Measurements from ENCODE around the gene LRMDA.

LRMDA gene

DNA sequence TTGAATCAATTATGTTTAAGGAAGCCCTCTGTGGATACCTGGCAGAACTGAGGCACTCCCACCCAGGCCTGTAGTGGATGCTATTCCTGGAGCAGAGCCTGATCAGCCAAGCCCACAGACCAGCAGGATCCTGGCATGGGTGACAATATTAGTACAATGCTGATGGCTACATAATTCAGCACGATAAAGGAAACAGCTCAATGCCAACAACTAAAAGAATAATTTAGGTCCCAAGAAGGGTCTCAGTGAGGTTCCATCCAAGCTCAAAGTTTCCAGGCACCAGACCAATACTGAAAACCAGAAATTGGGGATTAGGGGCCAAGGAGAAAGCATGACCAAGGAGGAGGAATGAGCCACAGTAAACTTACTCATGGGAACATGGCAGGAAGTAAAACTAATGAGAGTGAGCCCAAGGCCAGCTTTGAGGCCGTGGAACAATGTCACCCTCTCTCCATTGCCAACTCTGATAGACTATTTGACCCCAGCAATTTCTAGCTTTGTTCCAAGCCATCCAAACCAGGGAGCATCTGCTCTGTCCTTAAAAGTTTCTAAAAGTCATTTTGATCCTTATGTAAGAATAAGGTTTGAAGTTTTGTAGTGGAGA lies 1123.7 kb downstream of the LRMDA start:
- Histone ChIP-seq H3K9me3 (ENCODE audit: control insufficient read depth, insufficient read depth, low read depth, low read length) (no peaks in the 10 kb centered on the region), H3K4me3 (ENCODE audit: low read depth, low read length) (no peak overlapping the region), H3K4me1 (ENCODE audit: control insufficient read depth, insufficient read depth, low read length) (peaks cover 6% of the 10 kb centered on the region), H3K36me3 (ENCODE audit: control insufficient read depth in 2 of 2, insufficient read depth in 1 of 2, low read length in 2 of 2) (no peaks in the 10 kb centered on the region), H3K27ac (ENCODE audit: extremely low read depth, low read depth, low read length) (no peak overlapping the region)
- ChIA-PET POLR2A (interaction anchor here (0.7 kb wide), 1 partner anchor 97 kb away, joined by 4 read pairs; no protein-coding TSS in a partner anchor), CTCF (interaction anchor here (0.7 kb wide), 1 partner anchor 12 kb away, joined by 3 read pairs; no protein-coding TSS in a partner anchor)
- TF ChIP-seq ZBTB8A (tag by site-specific recombination; IDR thresholded peaks at IDR 0.05) (no peak), GLI2 (tag by site-specific recombination; IDR thresholded peaks at IDR 0.05; ENCODE audit: borderline replicate concordance, low read depth) (no peak), ZNF571 (tag by site-specific recombination; IDR thresholded peaks at IDR 0.05) (no peak), ZNF24 (tag by site-specific recombination; IDR thresholded peaks at IDR 0.05) (no peak), ZBTB7A (tag by site-specific recombination; IDR thresholded peaks at IDR 0.05; ENCODE audit: low read depth) (no peak)
- TF ChIP-seq, protein P1, sequence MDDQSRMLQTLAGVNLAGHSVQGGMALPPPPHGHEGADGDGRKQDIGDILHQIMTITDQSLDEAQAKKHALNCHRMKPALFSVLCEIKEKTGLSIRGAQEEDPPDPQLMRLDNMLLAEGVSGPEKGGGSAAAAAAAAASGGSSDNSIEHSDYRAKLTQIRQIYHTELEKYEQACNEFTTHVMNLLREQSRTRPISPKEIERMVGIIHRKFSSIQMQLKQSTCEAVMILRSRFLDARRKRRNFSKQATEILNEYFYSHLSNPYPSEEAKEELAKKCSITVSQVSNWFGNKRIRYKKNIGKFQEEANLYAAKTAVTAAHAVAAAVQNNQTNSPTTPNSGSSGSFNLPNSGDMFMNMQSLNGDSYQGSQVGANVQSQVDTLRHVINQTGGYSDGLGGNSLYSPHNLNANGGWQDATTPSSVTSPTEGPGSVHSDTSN (CRISPR knock-in tag; IDR thresholded peaks at IDR 0.05): no peak

DNA sequence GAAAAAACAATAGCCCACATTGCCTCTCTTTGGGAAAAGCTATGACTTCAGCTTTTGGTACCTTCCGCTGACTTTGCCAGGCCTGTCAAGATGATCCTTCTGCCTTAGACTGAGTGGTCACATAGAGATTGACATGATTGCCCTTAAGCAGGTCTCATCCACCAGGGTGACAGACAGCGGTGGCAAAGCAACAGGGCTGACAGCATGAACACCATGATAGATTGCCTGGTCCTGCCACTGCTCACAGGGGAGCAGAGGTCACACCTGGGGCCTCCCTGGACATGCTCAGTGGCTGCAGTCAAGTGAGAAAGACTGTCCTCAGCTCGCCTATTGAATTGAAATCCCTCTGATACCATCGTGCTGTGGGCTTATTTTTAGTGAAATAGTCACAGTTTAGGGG lies 1125.9 kb downstream of the LRMDA start:
- Histone ChIP-seq H3K4me1 (ENCODE audit: control insufficient read depth, insufficient read depth, low read length) (peaks cover 5% of the 10 kb centered on the region), H3K27ac (ENCODE audit: extremely low read depth, low read depth, low read length) (no peak overlapping the region), H3K9me3 (ENCODE audit: control insufficient read depth, insufficient read depth, low read depth, low read length) (no peaks in the 10 kb centered on the region), H3K36me3 (ENCODE audit: control insufficient read depth in 2 of 2, insufficient read depth in 1 of 2, low read length in 2 of 2) (no peaks in the 10 kb centered on the region), H3K4me3 (ENCODE audit: low read depth, low read length) (no peak overlapping the region)
- POLR2A ChIA-PET: no interaction called here
- CTCF ChIA-PET: no interaction called here
- TF ChIP-seq YY1 (tag by site-specific recombination; IDR thresholded peaks at IDR 0.05) (no peak), ZNF548 (tag by site-specific recombination; IDR thresholded peaks at IDR 0.05) (no peak), ZNF354C (tag by site-specific recombination; IDR thresholded peaks at IDR 0.05; ENCODE audit: borderline replicate concordance, low read depth) (no peak), ZNF416 (tag by site-specific recombination; IDR thresholded peaks at IDR 0.05) (no peak), ZNF239 (tag by site-specific recombination; IDR thresholded peaks at IDR 0.05) (no peak), ZNF221 (tag by site-specific recombination; IDR thresholded peaks at IDR 0.05; ENCODE audit: borderline replicate concordance) (no peak), ZNF114 (tag by site-specific recombination; IDR thresholded peaks at IDR 0.05) (no peak), ZNF433 (tag by site-specific recombination; IDR thresholded peaks at IDR 0.05; ENCODE audit: low read depth) (no peak), ZNF473 (tag by site-specific recombination; IDR thresholded peaks at IDR 0.05) (no peak), OSR2 (tag by site-specific recombination; IDR thresholded peaks at IDR 0.05) (no peak), ZNF707 (tag by site-specific recombination; IDR thresholded peaks at IDR 0.05) (no peak), GFI1B (tag by site-specific recombination; IDR thresholded peaks at IDR 0.05) (no peak), ZNF623 (tag by site-specific recombination; IDR thresholded peaks at IDR 0.05) (no peak), ZNF785 (tag by site-specific recombination; IDR thresholded peaks at IDR 0.05) (no peak), ZNF324 (tag by site-specific recombination; IDR thresholded peaks at IDR 0.05) (no peak)
- TF ChIP-seq, protein P2, sequence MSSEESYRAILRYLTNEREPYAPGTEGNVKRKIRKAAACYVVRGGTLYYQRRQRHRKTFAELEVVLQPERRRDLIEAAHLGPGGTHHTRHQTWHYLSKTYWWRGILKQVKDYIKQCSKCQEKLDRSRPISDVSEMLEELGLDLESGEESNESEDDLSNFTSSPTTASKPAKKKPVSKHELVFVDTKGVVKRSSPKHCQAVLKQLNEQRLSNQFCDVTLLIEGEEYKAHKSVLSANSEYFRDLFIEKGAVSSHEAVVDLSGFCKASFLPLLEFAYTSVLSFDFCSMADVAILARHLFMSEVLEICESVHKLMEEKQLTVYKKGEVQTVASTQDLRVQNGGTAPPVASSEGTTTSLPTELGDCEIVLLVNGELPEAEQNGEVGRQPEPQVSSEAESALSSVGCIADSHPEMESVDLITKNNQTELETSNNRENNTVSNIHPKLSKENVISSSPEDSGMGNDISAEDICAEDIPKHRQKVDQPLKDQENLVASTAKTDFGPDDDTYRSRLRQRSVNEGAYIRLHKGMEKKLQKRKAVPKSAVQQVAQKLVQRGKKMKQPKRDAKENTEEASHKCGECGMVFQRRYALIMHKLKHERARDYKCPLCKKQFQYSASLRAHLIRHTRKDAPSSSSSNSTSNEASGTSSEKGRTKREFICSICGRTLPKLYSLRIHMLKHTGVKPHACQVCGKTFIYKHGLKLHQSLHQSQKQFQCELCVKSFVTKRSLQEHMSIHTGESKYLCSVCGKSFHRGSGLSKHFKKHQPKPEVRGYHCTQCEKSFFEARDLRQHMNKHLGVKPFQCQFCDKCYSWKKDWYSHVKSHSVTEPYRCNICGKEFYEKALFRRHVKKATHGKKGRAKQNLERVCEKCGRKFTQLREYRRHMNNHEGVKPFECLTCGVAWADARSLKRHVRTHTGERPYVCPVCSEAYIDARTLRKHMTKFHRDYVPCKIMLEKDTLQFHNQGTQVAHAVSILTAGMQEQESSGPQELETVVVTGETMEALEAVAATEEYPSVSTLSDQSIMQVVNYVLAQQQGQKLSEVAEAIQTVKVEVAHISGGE (tag by site-specific recombination; conservative IDR thresholded peaks at IDR 0.05; ENCODE audit: low read depth): no peak
- TF ChIP-seq, protein P3, sequence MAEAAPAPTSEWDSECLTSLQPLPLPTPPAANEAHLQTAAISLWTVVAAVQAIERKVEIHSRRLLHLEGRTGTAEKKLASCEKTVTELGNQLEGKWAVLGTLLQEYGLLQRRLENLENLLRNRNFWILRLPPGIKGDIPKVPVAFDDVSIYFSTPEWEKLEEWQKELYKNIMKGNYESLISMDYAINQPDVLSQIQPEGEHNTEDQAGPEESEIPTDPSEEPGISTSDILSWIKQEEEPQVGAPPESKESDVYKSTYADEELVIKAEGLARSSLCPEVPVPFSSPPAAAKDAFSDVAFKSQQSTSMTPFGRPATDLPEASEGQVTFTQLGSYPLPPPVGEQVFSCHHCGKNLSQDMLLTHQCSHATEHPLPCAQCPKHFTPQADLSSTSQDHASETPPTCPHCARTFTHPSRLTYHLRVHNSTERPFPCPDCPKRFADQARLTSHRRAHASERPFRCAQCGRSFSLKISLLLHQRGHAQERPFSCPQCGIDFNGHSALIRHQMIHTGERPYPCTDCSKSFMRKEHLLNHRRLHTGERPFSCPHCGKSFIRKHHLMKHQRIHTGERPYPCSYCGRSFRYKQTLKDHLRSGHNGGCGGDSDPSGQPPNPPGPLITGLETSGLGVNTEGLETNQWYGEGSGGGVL (tag by site-specific recombination; IDR thresholded peaks at IDR 0.05): no peak
